Measurements from ENCODE around the gene CSNK1D.
A peak's percentile ranks its signal among the peaks of the same experiment; 100 is the strongest.

CSNK1D gene

DNA sequence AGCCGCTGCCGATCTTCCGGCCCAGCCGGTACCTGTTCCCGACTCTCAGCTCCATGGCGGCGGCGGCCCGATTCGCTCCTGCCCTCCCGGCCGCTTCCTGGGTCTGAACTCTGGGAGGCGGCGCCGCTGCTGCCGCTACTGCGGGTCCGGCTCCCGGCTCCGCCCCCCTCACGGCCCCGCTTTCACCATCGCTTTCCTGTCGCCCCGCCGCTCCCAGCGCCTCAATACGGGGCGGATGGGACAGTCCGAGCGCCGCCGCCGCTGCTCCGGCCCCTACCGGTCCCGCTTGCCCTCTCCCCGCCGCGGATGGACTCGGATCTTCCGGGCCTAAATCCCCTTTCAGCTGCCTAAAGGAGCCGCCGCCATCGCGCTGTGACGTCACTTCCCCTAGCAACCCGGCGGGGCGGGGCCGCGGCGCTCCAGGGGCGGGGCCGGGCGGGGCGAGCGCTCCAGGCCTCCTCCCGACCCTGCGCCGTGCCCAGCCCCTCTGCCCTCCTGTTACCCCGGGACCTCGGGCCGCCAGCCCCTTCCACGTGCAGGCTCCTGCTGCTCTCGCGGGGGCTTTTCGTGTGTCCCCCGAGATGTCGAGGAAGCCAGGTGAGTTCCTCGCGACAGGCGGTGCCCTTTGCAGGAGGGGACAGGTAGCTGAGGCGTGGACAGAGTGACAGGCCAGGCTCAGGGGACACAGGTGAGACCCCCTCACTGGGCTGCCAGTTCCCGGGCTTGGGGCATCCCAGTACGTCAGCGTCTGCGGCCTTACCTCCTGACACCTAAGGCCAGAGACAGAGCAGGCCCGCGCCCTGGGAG, at the start of gene CSNK1D:
Gene CSNK1D (minus strand): TSS at position 374 of the 807 bp plus-strand sequence. CDS start 319 bp downstream, at position 55.
- peak; percentile 92 for DNase-seq

- no peak for DNase-seq
These were observed 49.3 kb upstream of the CSNK1D start for GRCh38 chr17:82322526-82323453.

GRCh38 chr17:82321947-82322466, 48.5 kb upstream of the CSNK1D start:
- no peak for DNase-seq

- peak; percentile 87 to 90 for DNase-seq
These were observed 47.7 kb upstream of the CSNK1D start for GRCh38 chr17:82320956-82321927.

- DNase-seq = no peak
These were observed 46.8 kb upstream of the CSNK1D start for GRCh38 chr17:82320140-82320840.

DNA sequence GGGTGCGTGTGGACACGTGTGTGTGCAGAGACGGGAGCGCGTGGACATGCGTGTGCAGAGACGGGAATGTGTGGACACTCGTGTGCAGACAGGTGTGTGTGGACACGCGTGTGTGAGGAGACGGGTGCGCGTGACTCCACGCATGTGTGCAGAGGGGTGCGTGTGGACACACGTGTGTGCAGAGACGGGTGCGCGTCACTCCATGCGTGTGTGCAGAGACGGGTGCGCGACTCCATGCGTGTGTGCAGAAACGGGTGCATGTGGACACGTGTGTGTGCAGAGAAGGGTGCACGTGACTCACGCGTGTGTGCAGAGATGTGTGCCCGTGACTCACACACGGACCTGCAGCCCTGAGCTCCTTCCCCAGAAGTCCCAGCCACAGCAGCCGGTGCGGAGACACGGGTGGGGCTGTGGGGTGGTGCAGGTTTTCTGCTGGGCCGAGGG, 46.1 kb upstream of the CSNK1D start:
- DNase-seq = no peak

- no peak for DNase-seq
These were observed 45.5 kb upstream of the CSNK1D start for GRCh38 chr17:82318772-82319606.

DNA sequence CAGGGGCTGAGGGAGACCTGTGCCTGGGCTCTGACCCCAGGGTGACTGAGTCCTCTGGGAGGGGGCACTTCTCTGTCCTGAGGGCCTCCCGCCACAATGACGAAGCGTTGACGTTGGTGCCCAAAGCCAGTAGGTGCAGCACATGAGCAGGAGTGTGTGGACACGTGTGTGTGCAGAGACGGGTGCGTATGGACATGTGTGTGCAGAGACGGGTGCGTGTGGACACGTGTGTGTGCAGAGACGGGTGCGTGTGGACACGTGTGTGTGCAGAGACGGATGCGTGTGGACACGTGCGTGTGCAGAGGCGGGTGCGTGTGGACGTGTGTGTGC, 44.6 kb upstream of the CSNK1D start:
- DNase-seq = no peak

GRCh38 chr17:82317394-82318168, 44.1 kb upstream of the CSNK1D start, which contains the start of gene CD7:
CD7 (minus strand) TSS chr17:82317608; CDS start chr17:82317495, 113 bp downstream.
- DNase-seq = peak; percentile 72 to 74

DNA sequence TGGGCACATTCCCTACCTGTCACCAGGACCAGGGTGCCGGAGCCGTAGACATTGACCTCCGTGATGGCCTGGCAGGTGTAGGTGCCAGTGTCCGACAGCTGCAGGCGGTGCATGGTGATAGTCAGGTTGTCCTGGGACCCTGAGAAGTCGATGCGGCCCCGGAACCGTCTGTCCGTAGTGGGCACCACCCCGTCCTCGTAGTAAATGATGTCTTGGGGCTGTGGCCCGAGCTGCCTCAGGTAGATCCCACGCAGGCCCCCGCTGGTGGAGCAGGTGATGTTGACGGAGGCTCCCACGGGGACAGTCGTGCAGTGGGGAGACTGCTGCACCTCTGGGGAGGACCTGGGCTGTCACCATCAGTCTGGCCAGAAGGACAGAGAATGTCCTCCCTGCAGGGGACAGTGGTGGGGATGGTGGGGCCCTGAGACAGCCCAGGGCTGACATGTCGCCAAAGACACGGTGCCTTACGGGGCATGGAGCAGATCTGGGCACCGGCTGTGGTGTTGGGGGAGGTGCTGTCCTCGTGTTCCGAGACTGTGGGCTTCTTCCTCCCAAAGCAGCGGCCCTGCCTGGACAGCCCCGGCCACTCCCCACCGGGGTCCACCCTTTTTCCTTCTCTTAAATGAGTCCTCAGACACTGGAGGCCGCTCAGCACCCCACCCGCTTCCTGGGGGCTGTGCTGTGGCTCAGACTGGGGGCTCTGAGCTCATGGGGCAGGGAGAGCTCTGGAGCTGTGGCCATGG, 43.3 kb upstream of the CSNK1D start:
- DNase-seq = peak; percentile 38 to 42

- DNase-seq = peak; percentile 52 to 58
These were observed 42.3 kb upstream of the CSNK1D start for GRCh38 chr17:82315703-82316358.

- no peak for DNase-seq
These were observed 41.5 kb upstream of the CSNK1D start for GRCh38 chr17:82314727-82315605.

- no peak for DNase-seq
These were observed 40.7 kb upstream of the CSNK1D start for GRCh38 chr17:82314012-82314726.

- no peak for DNase-seq
These were observed 39.9 kb upstream of the CSNK1D start for GRCh38 chr17:82313195-82314011.

GRCh38 chr17:82311971-82312370, 38.5 kb upstream of the CSNK1D start:
- no peak for DNase-seq

- no peak for DNase-seq
These were observed 37.4 kb upstream of the CSNK1D start for GRCh38 chr17:82310877-82311276.
